Erythroblast (primary cell): Measurements from ENCODE around the gene ARHGEF11.

Source experiments
- GATA1 ChIP-seq: IDR thresholded peaks from 2 replicates; pipeline ENCODE4 v1.6.1; 2011; ENCODE audit warnings: low read depth, mild to moderate bottlenecking, control low read depth, low read length, moderate library complexity
- POLR2A ChIP-seq: IDR thresholded peaks from 2 replicates; pipeline ENCODE4 v1.6.1; 2011; ENCODE audit warnings: mild to moderate bottlenecking, low read length

DNA sequence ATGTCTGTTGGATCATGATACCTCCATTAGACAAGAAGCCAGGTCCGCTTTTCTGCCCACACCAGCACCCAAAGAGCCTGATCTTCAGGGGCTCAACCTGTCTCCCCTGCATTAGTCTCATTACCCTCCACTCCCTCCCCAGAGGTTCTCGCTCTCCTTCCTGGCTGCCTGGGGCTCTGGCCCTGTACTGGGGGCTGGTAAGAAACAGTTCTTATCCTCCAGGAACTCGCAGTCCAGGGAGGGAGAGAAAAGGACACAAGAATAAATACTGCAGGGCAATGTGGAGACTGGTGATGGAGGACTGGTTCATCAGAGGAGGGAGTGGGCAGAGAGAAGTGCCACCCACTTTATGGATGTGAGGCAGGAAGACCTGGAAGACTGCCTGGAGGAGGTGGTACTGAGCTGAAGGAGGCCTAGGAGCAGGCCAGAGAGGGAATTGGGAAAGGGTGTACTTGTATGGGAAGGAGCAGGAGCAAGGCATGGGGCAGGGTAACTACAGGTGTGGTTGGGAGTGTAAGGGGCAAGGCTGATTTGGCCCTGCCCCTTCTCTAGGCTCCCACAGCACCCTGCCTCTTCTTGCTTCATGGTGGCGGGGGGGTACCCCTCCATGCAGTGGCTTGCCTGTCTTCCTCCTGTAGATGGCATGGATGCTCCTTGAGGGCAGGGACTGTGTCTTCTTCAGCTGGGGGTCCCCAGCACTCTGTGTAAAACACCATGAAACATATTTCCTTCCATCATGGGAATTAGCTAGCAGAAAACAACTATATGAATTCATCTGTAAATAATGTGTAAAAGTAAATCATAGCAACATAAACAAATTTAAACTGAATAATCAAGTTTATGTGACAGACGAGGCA, 120.2 kb downstream of the ARHGEF11 start:
- TF ChIP-seq POLR2A, result no peak
- no peak for TF ChIP-seq GATA1
